Thyroid gland (tissue), 4 donors: Measurements from ENCODE around the gene IVD. TPM values are rescaled to one million over a fixed set of nuclear protein-coding genes. Genes with fewer than 3 reads are reported as not detected.

Source experiments
- DNase-seq, 2 donors: peaks; one replicate each; pipeline ENCODE4 v3.0.0-alpha.2; 2019
- H3K27ac ChIP-seq, 3 donors: fragments of 200-600 bp; sonication (generic); 1 replicate in 2 of 3; 2 replicates in 1 of 3; pipeline ENCODE4 v1.5.1; 2016 to 2019; ENCODE audit warnings: mild to moderate bottlenecking in 1 of 3, moderate library complexity in 1 of 3
- H3K27me3 ChIP-seq: fragments of 200-600 bp; sonication (generic); one replicate; pipeline ENCODE4 v1.5.1; 2019
- H3K36me3 ChIP-seq, 2 donors: fragments of 200-600 bp; sonication (generic); one replicate each; pipeline ENCODE4 v1.5.1; 2016 to 2019
- H3K4me1 ChIP-seq, 2 donors: fragments of 200-600 bp; sonication (generic); one replicate each; pipeline ENCODE4 v1.5.1; 2017 to 2019
- H3K4me3 ChIP-seq, 3 donors: fragments of 200-600 bp; sonication (generic); replicated peaks in 1 of 3; 1 replicate in 2 of 3; 2 replicates in 1 of 3; pipeline ENCODE4 v1.5.1; 2016; ENCODE audit warnings: mild to moderate bottlenecking in 1 of 3
- H3K9me3 ChIP-seq: fragments of 200-600 bp; sonication (generic); one replicate; pipeline ENCODE4 v1.5.1; 2017
- CTCF ChIP-seq, 6 experiments: fragments of 200-600 bp in 3 of 6; fragments of 450-650 bp in 3 of 6; sonication (generic) in 3 of 6; IDR thresholded peaks; one replicate each; pipeline ENCODE4 v1.5.1; 2016 to 2019; ENCODE audit warnings: antibody characterized with exemption in 6 of 6, mild to moderate bottlenecking in 2 of 6, inconsistent platforms in 1 of 6, moderate library complexity in 1 of 6
- POLR2A ChIP-seq, 2 donors: fragments of 450-650 bp; IDR thresholded peaks; one replicate each; pipeline ENCODE4 v1.6.1; 2017; ENCODE audit warnings: antibody characterized with exemption in 2 of 2, mild to moderate bottlenecking in 2 of 2, moderate library complexity in 1 of 2
- WGBS, 2 donors: methylation state at CpG; one replicate each; pipeline ENCODE4 v1.1.5; 2017; 5-methylcytosine and 5-hydroxymethylcytosine counted together
- intact Hi-C: fragments of 100-400 bp; cut with DNase I; formaldehyde crosslinking; loops from one replicate; pipeline ENCODE4 v1.15.1; 2023
- total RNA-seq, 4 donors: library from RNA; depleted of rRNA; stranded (reverse); fragments of >200 nt; gene quantifications; one replicate each; pipeline ENCODE4 v1.2.3, GENCODE V29; 2016

IVD gene
- total RNA-seq, 4 donors from 2014 or later: 393 to 723 (median 539) TPM

- H3K27me3 ChIP-seq: no peaks in the 10 kb centered on the region
- no peak for TF ChIP-seq CTCF (IDR thresholded peaks at IDR 0.05)
- no peak for TF ChIP-seq POLR2A (IDR thresholded peaks at IDR 0.05)
- intact Hi-C loops: no loop called here
- peak overlapping the region in 1 of 3 donors; percentile 12 for H3K27ac ChIP-seq
- H3K4me3 ChIP-seq: no peak overlapping the region
- WGBS, 2 donors: 86 to 88% methylated on average over 7 of the region's 7 CpGs
- H3K4me1 ChIP-seq: peaks cover 10 to 22% of the 10 kb centered on the region in 2 donors
- DNase-seq: peak in 1 of 2 donors; percentile 37
- H3K9me3 ChIP-seq: no peaks in the 10 kb centered on the region
- H3K36me3 ChIP-seq: peaks cover 60 to 76% of the 10 kb centered on the region in 2 donors
These were observed 6.6 kb downstream of the IVD start for GRCh38 chr15:40412095-40412759.

DNA sequence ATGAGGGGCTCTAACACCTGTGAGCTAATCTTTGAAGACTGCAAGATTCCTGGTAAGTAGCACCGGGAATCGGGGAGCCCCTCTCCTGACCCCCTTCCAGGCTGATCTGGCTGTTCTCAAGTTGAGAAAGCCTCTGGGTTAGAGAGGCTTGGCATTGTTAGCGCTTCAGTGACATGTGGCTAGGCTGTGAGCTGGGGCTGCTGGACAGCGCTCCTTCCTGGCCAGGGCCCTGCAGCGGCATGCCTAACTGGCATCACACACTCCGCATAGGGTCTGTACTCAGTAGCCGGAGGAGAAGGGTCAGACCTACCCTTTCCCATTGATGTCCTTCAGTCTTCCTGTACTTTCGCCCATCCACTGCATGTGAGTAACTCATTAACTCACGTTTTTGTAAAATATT lies 7.4 kb downstream of the IVD start:
- H3K9me3 ChIP-seq: no peaks in the 10 kb centered on the region
- peaks cover 3 to 14% of the 10 kb centered on the region in 2 donors for H3K4me1 ChIP-seq
- no peaks in the 10 kb centered on the region for H3K27me3 ChIP-seq
- DNase-seq: no peak
- WGBS, 2 donors: 89 to 92% methylated on average over 6 to 9 of the region's 9 CpGs
- H3K36me3 ChIP-seq: peaks cover 67 to 80% of the 10 kb centered on the region in 2 donors
- intact Hi-C loops: no loop called here
- TF ChIP-seq POLR2A (IDR thresholded peaks at IDR 0.05): no peak
- TF ChIP-seq CTCF (IDR thresholded peaks at IDR 0.05): no peak
- no peak overlapping the region for H3K27ac ChIP-seq
- no peak overlapping the region for H3K4me3 ChIP-seq

DNA sequence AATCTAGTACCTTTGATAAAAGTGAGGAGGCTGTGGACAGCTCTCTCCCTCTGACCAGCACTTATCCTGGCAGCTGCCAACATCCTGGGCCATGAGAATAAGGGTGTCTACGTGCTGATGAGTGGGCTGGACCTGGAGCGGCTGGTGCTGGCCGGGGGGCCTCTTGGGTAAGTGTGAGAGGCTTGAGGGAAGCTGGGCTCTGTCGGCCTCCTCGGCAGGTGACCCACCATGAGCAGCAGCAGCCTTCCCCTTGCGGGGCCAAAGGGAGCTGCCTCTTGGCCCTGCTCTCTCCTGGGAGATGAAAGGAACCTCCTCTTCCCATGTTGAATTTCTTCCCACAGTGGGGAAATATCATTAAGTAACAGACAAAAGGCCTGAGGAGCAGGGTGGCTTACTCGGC lies 9.2 kb downstream of the IVD start:
- H3K9me3 ChIP-seq: no peaks in the 10 kb centered on the region
- peak overlapping the region in 1 of 3 donors; percentile 43 for H3K27ac ChIP-seq
- peaks cover 71 to 84% of the 10 kb centered on the region in 2 donors for H3K36me3 ChIP-seq
- DNase-seq: no peak
- peaks cover 1 to 6% of the 10 kb centered on the region in 2 donors for H3K4me1 ChIP-seq
- H3K4me3 ChIP-seq: no peak overlapping the region
- intact Hi-C loops: no loop called here
- TF ChIP-seq CTCF (IDR thresholded peaks at IDR 0.05) (no peak), POLR2A (IDR thresholded peaks at IDR 0.05) (no peak)
- 85 to 94% methylated on average over 6 to 7 of the region's 7 CpGs for WGBS, 2 donors
- no peaks in the 10 kb centered on the region for H3K27me3 ChIP-seq

GRCh38 chr15:40415226-40415625 lies 9.6 kb downstream of the IVD start:
- no peaks in the 10 kb centered on the region for H3K9me3 ChIP-seq
- H3K36me3 ChIP-seq: peaks cover 69 to 81% of the 10 kb centered on the region in 2 donors
- H3K27ac ChIP-seq: no peak overlapping the region
- H3K4me3 ChIP-seq: no peak overlapping the region
- no peaks in the 10 kb centered on the region for H3K27me3 ChIP-seq
- H3K4me1 ChIP-seq: peaks cover 5 to 10% of the 10 kb centered on the region in 2 donors
- no peak for TF ChIP-seq CTCF (IDR thresholded peaks at IDR 0.05)
- no peak for TF ChIP-seq POLR2A (IDR thresholded peaks at IDR 0.05)
- intact Hi-C loops: no loop called here
- WGBS, 2 donors: 92 to 94% methylated on average over 10 of the region's 10 CpGs
- DNase-seq: no peak

DNA sequence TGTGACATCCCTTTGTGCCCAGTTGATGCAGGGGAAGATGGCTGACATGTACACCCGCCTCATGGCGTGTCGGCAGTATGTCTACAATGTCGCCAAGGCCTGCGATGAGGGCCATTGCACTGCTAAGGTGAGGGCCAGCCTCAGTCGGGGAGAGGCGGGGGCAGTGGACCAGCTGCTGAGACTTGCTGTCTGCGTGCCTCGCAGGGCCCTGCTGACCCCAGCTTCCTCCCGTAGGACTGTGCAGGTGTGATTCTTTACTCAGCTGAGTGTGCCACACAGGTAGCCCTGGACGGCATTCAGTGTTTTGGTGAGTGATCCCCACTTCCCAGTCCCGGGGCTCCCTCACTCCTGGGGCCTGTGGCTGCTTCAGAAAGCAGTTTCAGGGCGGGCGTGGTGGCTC lies 10.5 kb downstream of the IVD start:
- DNase-seq: no peak
- Histone ChIP-seq H3K27ac (no peak overlapping the region), H3K4me1 (peaks cover 12 to 17% of the 10 kb centered on the region in 2 donors), H3K27me3 (no peaks in the 10 kb centered on the region), H3K36me3 (peaks cover 60 to 72% of the 10 kb centered on the region in 2 donors), H3K9me3 (no peaks in the 10 kb centered on the region), H3K4me3 (no peak overlapping the region)
- intact Hi-C loops: no loop called here
- TF ChIP-seq POLR2A (IDR thresholded peaks at IDR 0.05) (no peak), CTCF (IDR thresholded peaks at IDR 0.05) (no peak)
- WGBS, 2 donors: 96 to 100% methylated on average over 3 to 11 of the region's 14 CpGs
